GM12872 (cell line): ENCODE measurements around the gene RNF32.

ENCODE experiments used
- TF ChIP-seq, protein P1 (sequence below): IDR thresholded peaks from 3 replicates; pipeline ENCODE4 v1.5.1; 2011; ENCODE audit warnings: low read depth, mild to moderate bottlenecking, low read length, moderate library complexity; ENCODE audit not compliant: insufficient read depth

RNF32 gene

GRCh38 chr7:156618078-156618779, 22.3 kb upstream of the RNF32 start:
- TF ChIP-seq, protein P1, sequence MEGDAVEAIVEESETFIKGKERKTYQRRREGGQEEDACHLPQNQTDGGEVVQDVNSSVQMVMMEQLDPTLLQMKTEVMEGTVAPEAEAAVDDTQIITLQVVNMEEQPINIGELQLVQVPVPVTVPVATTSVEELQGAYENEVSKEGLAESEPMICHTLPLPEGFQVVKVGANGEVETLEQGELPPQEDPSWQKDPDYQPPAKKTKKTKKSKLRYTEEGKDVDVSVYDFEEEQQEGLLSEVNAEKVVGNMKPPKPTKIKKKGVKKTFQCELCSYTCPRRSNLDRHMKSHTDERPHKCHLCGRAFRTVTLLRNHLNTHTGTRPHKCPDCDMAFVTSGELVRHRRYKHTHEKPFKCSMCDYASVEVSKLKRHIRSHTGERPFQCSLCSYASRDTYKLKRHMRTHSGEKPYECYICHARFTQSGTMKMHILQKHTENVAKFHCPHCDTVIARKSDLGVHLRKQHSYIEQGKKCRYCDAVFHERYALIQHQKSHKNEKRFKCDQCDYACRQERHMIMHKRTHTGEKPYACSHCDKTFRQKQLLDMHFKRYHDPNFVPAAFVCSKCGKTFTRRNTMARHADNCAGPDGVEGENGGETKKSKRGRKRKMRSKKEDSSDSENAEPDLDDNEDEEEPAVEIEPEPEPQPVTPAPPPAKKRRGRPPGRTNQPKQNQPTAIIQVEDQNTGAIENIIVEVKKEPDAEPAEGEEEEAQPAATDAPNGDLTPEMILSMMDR = no peak

DNA sequence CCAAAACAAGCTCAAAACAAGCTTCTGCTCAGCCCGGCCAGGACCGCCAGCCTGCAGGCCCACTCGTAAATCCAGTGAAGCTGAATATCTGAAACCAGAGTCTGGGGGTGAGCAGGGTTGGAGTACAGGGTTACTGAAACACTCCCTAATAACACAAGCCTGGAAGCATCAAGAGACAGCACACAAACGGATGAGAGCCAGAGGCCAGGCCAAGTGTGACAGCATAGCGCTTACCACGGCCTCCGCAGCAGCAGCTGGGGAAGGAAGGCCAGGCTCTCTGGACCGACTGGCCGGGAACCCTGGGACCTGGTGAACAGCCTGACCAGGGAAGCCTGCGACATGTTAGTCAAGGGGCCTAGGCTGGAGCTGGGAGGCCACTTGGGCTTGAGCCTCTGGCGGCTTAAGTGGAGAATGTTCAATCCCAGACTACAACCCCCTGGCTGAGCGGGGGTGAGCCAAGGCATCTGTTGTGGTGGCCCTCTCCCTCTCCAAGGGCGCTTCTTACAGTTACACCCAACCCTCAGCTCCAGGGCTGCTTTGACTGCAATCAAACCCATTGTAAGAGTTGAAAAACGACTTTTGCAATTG, 21.7 kb upstream of the RNF32 start:
- TF ChIP-seq, protein P1 = no peak

GRCh38 chr7:156620291-156620675, 20.3 kb upstream of the RNF32 start:
- TF ChIP-seq, protein P1 = no peak

- TF ChIP-seq, protein P1 = no peak
Measured at GRCh38 chr7:156621652-156622051, 18.9 kb upstream of the RNF32 start.

DNA sequence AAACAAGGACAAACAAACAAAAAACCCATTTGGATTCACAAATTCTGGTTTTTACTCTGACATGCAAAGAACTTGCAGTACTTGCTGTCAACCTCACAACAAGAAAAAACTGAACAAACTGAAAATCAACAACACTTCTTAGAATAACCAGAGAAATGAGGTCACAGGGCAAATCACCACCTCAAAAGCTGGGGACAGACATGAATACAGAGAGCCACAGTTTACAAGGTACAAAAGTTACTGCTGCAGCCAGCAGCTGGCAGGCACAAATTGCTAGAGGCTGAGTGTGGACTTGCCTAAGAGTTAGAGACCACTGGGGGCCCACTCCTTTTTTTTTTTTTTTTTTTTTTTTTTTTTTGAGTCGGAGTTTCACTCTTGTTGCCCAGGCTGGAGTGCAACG, 15.0 kb upstream of the RNF32 start:
- TF ChIP-seq, protein P1 = no peak

DNA sequence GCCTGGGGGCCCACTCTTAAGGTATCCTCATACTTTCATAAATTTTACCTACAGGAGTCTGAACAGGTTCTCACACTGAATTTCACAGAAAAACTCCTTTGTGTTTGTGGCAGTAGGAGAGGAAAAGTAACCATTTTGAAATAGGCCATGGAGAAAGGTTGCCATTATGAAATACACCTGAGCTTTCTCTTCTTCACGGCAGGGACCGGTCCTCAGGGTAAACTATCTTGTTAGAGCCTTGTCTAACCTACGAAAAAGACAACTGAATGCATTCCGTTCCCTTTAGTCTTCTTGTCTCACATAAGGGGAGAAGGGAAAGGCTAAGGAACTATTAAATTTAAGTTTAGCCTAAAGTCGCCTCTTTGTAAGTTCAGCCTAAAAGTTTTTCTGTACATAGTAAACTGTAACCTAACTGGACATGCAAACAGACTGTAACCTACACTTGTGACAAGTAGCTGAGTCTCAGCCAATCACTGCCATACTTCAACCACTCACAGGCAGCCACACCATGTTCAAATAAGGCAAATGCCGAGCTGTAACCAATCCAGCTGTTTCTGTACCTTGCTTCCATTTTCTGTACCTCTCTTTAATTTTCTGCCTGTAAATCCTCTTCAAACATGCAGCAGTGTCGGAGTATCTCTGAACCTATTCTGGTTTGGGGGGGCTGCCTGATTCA, 14.2 kb upstream of the RNF32 start:
- TF ChIP-seq, protein P1 = no peak

DNA sequence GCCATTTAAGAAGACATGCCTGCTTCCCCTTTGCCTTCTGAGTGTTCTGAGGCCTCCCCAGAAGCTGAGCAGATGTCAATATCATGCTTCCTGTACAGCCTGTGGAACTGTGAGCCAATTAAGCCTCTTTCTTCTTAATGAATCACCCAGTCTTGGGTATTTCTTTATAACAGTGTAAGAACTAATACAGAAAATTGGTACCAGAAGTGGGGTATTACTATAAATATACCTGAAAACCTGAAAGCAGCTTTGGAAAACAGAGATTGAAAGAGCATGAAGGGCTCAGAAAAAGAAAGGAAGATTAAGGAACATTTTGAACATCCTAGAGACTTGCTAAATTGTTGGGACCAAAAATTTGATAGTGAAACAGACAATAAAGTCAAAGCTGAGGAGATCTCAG, 12.0 kb upstream of the RNF32 start:
- TF ChIP-seq, protein P1 = no peak
